ENCODE measurements around the gene TRPM4.

The TRPM4 gene

GRCh38 chr19:49189259-49189658 lies 31.7 kb downstream of the TRPM4 start:
- Histone ChIP-seq H3K9me3 (ENCODE audit: insufficient read depth, low read length, severe bottlenecking) (peaks cover 5% of the 10 kb centered on the region), H3K79me2 (ENCODE audit: insufficient read depth, low read length) (no peaks in the 10 kb centered on the region), H3K27me3 (ENCODE audit: insufficient read depth, low read length, poor library complexity) (no peaks in the 10 kb centered on the region), H4K20me1 (ENCODE audit: insufficient read depth, low read length) (no peaks in the 10 kb centered on the region), H3K36me3 (ENCODE audit: insufficient read depth, low read length) (no peaks in the 10 kb centered on the region), H3K4me2 (ENCODE audit: insufficient read depth, low read length) (no peak overlapping the region), H3K4me1 (ENCODE audit: insufficient read depth, low read length) (peaks cover 13% of the 10 kb centered on the region), H3K27ac (ENCODE audit: low read length) (no peak overlapping the region), H3K9ac (ENCODE audit: low read depth, low read length) (no peak overlapping the region), H3K4me3 (ENCODE audit: low read depth in 1 of 2, low read length in 2 of 2) (no peak overlapping the region), H2AFZ (ENCODE audit: low read depth, low read length) (no peak overlapping the region)
- DNase-seq = no peak
- TF ChIP-seq EZH2 (IDR thresholded peaks at IDR 0.05; ENCODE audit: borderline replicate concordance, low read depth, low read length, severe bottlenecking) (no peak), CTCF (IDR thresholded peaks at IDR 0.05; ENCODE audit: borderline replicate concordance, extremely low read depth, low read length, poor library complexity, severe bottlenecking) (no peak)
- no peak for ATAC-seq (ENCODE audit: insufficient read depth, low read depth)

- peaks cover 5% of the 10 kb centered on the region for H3K9me3 ChIP-seq (ENCODE audit: insufficient read depth, low read length, severe bottlenecking)
- H3K36me3 ChIP-seq (ENCODE audit: insufficient read depth, low read length) = no peaks in the 10 kb centered on the region
- ATAC-seq (ENCODE audit: insufficient read depth, low read depth) (no peak), DNase-seq (no peak)
- H3K27me3 ChIP-seq (ENCODE audit: insufficient read depth, low read length, poor library complexity) = no peaks in the 10 kb centered on the region
- no peak overlapping the region for H2AFZ ChIP-seq (ENCODE audit: low read depth, low read length)
- no peak overlapping the region for H3K9ac ChIP-seq (ENCODE audit: low read depth, low read length)
- H3K4me3 ChIP-seq (ENCODE audit: low read depth in 1 of 2, low read length in 2 of 2) = no peak overlapping the region
- H3K79me2 ChIP-seq (ENCODE audit: insufficient read depth, low read length) = no peaks in the 10 kb centered on the region
- no peak overlapping the region for H3K4me2 ChIP-seq (ENCODE audit: insufficient read depth, low read length)
- no peak for TF ChIP-seq CTCF (IDR thresholded peaks at IDR 0.05; ENCODE audit: borderline replicate concordance, extremely low read depth, low read length, poor library complexity, severe bottlenecking)
- TF ChIP-seq EZH2 (IDR thresholded peaks at IDR 0.05; ENCODE audit: borderline replicate concordance, low read depth, low read length, severe bottlenecking) = no peak
- H3K27ac ChIP-seq (ENCODE audit: low read length) = no peak overlapping the region
- peaks cover 13% of the 10 kb centered on the region for H3K4me1 ChIP-seq (ENCODE audit: insufficient read depth, low read length)
- no peaks in the 10 kb centered on the region for H4K20me1 ChIP-seq (ENCODE audit: insufficient read depth, low read length)
Measured at GRCh38 chr19:49190781-49191180, 33.2 kb downstream of the TRPM4 start.

DNA sequence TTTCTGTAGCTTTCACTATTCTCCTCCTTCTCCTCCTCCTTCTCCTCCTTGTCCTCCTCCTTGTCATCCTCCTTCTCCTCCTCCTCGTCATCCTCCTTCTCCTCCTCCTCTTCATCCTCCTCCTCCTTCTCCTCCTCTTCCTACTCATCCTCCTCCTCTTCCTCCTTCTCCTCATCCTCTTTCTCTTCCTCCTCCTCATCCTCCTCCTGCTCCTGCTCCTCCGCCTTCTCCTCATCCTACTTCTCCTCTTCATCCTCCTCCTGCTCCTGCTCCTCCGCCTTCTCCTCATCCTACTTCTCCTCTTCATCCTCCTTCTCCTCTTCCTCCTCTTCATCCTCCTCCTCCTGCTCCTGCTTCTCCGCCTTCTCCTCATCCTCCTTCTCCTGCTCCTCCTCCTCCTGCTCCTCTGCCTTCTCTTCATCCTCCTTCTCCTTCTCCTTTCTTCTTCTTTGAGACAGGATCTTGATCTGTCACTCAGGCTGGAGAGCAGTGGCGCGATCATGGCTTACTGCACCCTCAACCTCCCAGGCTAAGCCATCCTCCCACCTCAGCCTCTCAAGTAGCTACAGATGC lies 36.3 kb downstream of the TRPM4 start:
- H3K36me3 ChIP-seq (ENCODE audit: insufficient read depth, low read length) = no peaks in the 10 kb centered on the region
- no peaks in the 10 kb centered on the region for H3K27me3 ChIP-seq (ENCODE audit: insufficient read depth, low read length, poor library complexity)
- H3K79me2 ChIP-seq (ENCODE audit: insufficient read depth, low read length) = no peaks in the 10 kb centered on the region
- no peak for TF ChIP-seq CTCF (IDR thresholded peaks at IDR 0.05; ENCODE audit: borderline replicate concordance, extremely low read depth, low read length, poor library complexity, severe bottlenecking)
- peaks cover 5% of the 10 kb centered on the region for H3K9me3 ChIP-seq (ENCODE audit: insufficient read depth, low read length, severe bottlenecking)
- H3K4me1 ChIP-seq (ENCODE audit: insufficient read depth, low read length) = peaks cover 13% of the 10 kb centered on the region
- ATAC-seq (ENCODE audit: insufficient read depth, low read depth) = no peak
- no peak overlapping the region for H2AFZ ChIP-seq (ENCODE audit: low read depth, low read length)
- no peak for DNase-seq
- no peak overlapping the region for H3K4me2 ChIP-seq (ENCODE audit: insufficient read depth, low read length)
- no peak overlapping the region for H3K4me3 ChIP-seq (ENCODE audit: low read depth in 1 of 2, low read length in 2 of 2)
- H3K9ac ChIP-seq (ENCODE audit: low read depth, low read length) = no peak overlapping the region
- no peaks in the 10 kb centered on the region for H4K20me1 ChIP-seq (ENCODE audit: insufficient read depth, low read length)
- no peak overlapping the region for H3K27ac ChIP-seq (ENCODE audit: low read length)

DNA sequence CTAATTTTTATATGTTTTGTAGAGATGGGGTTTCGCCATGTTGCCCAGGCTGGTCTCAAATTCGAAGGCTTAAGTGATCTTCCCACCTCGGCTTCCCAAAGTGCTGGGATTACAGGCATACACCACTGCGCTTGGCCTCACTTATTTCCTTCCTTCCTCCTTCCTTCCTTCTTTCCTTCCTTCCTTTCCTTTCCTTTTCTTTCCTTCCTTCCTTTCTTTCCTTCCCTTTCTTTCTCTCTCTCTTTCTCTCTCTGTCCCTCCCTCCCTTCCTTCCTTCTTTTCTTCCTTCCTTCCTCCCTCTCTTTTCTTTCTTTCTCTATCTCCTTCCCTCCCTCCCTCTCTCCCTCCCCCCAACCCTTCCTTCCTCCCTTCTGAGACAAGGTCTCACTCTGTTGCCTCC lies 36.8 kb downstream of the TRPM4 start:
- no peak overlapping the region for H3K4me3 ChIP-seq (ENCODE audit: low read depth in 1 of 2, low read length in 2 of 2)
- no peaks in the 10 kb centered on the region for H3K27me3 ChIP-seq (ENCODE audit: insufficient read depth, low read length, poor library complexity)
- H3K4me2 ChIP-seq (ENCODE audit: insufficient read depth, low read length) = no peak overlapping the region
- TF ChIP-seq CTCF (IDR thresholded peaks at IDR 0.05; ENCODE audit: borderline replicate concordance, extremely low read depth, low read length, poor library complexity, severe bottlenecking) (no peak), EZH2 (IDR thresholded peaks at IDR 0.05; ENCODE audit: borderline replicate concordance, low read depth, low read length, severe bottlenecking) (no peak)
- H3K9me3 ChIP-seq (ENCODE audit: insufficient read depth, low read length, severe bottlenecking) = peaks cover 5% of the 10 kb centered on the region
- H2AFZ ChIP-seq (ENCODE audit: low read depth, low read length) = no peak overlapping the region
- DNase-seq (no peak), ATAC-seq (ENCODE audit: insufficient read depth, low read depth) (no peak)
- no peak overlapping the region for H3K9ac ChIP-seq (ENCODE audit: low read depth, low read length)
- H3K27ac ChIP-seq (ENCODE audit: low read length) = no peak overlapping the region
- no peaks in the 10 kb centered on the region for H4K20me1 ChIP-seq (ENCODE audit: insufficient read depth, low read length)
- no peaks in the 10 kb centered on the region for H3K36me3 ChIP-seq (ENCODE audit: insufficient read depth, low read length)
- no peaks in the 10 kb centered on the region for H3K79me2 ChIP-seq (ENCODE audit: insufficient read depth, low read length)
- peaks cover 11% of the 10 kb centered on the region for H3K4me1 ChIP-seq (ENCODE audit: insufficient read depth, low read length)

Measured in DND-41 (cell line).